ENCODE results near the gene ERBB4.

GRCh38 chr2:212027681-212028628 is 510.6 kb downstream of the ERBB4 start:
- TF ChIP-seq CTCF (IDR thresholded peaks at IDR 0.05 in 4 of 5, conservative IDR thresholded peaks at IDR 0.05 in 1 of 5) (no peak), POLR2A (IDR thresholded peaks at IDR 0.05) (no peak)

All from gastrocnemius medialis (tissue), 4 donors.